Osteoblast (primary cell): Measurements from ENCODE around the gene ITSN2. TPM values are rescaled to one million over a fixed set of nuclear protein-coding genes. Genes with fewer than 3 reads are reported as not detected.

Source experiments
- DNase-seq: peaks from one replicate; pipeline ENCODE4 v3.0.0; 2011; ENCODE audit warnings: low spot score, mixed read lengths; ENCODE audit not compliant: insufficient read length; ENCODE audit errors: missing footprints
- H2AFZ ChIP-seq: 2 replicates; pipeline ENCODE4 v1.6.0; 2011; ENCODE audit warnings: mild to moderate bottlenecking, low read length
- H3K27ac ChIP-seq: 2 replicates; pipeline ENCODE4 v1.5.1; 2011; ENCODE audit warnings: mild to moderate bottlenecking, low read depth, low read length, moderate library complexity
- H3K27me3 ChIP-seq: 2 replicates; pipeline ENCODE4 v1.6.0; 2012; ENCODE audit warnings: mild to moderate bottlenecking, control low read depth, inconsistent platforms, low read length, moderate library complexity; ENCODE audit not compliant: insufficient read depth
- H3K36me3 ChIP-seq: 2 replicates; pipeline ENCODE4 v1.5.1; 2011; ENCODE audit warnings: mild to moderate bottlenecking, low read length, control low read depth, moderate library complexity; ENCODE audit not compliant: insufficient read depth
- H3K4me1 ChIP-seq: 2 replicates; pipeline ENCODE4 v1.5.1; 2011; ENCODE audit warnings: mild to moderate bottlenecking, low read length, control low read depth, moderate library complexity; ENCODE audit not compliant: insufficient read depth
- H3K4me2 ChIP-seq: 2 replicates; pipeline ENCODE4 v1.6.0; 2011; ENCODE audit warnings: mild to moderate bottlenecking, low read length; ENCODE audit not compliant: insufficient read depth
- H3K4me3 ChIP-seq: fragments of 200-600 bp; sonication (generic); 3 replicates; pipeline ENCODE4 v1.5.1; 2012; ENCODE audit warnings: mild to moderate bottlenecking, low read length, inconsistent platforms; ENCODE audit not compliant: insufficient read depth
- H3K79me2 ChIP-seq: 2 replicates; pipeline ENCODE4 v1.6.0; 2012; ENCODE audit warnings: mild to moderate bottlenecking, low read length, control low read depth, inconsistent platforms; ENCODE audit not compliant: insufficient read depth
- H3K9me3 ChIP-seq: 2 replicates; pipeline ENCODE4 v1.5.1; 2011; ENCODE audit warnings: low read depth, low read length, control low read depth
- H4K20me1 ChIP-seq: 2 replicates; pipeline ENCODE4 v1.6.0; 2012; ENCODE audit warnings: mild to moderate bottlenecking, low read length, control low read depth; ENCODE audit not compliant: insufficient read depth
- total RNA-seq: library from RNA; depleted of rRNA; stranded (reverse); fragments of >200 nt; gene quantifications from 2 replicates; pipeline ENCODE4 v1.2.3, GENCODE V29; 2012
- TF ChIP-seq, protein P1 (sequence below): IDR thresholded peaks from 2 replicates; pipeline ENCODE4 v1.5.1; 2011; ENCODE audit warnings: mild to moderate bottlenecking, low read depth, low read length, moderate library complexity; ENCODE audit errors: extremely low read depth

The ITSN2 gene
- total RNA-seq, 1 donor = 33.7 TPM

DNA sequence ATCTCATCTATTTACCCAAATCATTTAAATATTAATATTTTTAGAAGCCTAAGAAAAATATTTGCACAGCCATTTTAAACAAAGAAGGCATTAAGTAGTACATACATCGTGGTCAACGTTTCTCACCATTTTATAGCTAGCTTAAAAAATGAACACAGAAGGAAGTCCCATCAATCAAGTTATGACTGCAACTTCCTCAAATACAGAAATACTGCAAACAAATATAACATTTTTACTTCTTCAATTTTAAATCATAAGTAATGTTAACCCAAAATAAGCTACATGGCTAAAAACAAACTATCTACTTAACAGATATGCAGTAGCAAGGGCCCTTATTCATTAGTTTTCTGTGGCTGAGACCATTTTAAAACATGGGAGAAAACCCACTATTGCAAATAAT, 30.6 kb downstream of the ITSN2 start:
- H3K4me2 ChIP-seq = no peak overlapping the region
- peaks cover 4% of the 10 kb centered on the region for H3K4me1 ChIP-seq
- no peak overlapping the region for H3K27ac ChIP-seq
- no peak for DNase-seq
- no peak overlapping the region for H2AFZ ChIP-seq
- H3K27me3 ChIP-seq = no peaks in the 10 kb centered on the region
- H3K9me3 ChIP-seq = no peaks in the 10 kb centered on the region
- TF ChIP-seq, protein P1, sequence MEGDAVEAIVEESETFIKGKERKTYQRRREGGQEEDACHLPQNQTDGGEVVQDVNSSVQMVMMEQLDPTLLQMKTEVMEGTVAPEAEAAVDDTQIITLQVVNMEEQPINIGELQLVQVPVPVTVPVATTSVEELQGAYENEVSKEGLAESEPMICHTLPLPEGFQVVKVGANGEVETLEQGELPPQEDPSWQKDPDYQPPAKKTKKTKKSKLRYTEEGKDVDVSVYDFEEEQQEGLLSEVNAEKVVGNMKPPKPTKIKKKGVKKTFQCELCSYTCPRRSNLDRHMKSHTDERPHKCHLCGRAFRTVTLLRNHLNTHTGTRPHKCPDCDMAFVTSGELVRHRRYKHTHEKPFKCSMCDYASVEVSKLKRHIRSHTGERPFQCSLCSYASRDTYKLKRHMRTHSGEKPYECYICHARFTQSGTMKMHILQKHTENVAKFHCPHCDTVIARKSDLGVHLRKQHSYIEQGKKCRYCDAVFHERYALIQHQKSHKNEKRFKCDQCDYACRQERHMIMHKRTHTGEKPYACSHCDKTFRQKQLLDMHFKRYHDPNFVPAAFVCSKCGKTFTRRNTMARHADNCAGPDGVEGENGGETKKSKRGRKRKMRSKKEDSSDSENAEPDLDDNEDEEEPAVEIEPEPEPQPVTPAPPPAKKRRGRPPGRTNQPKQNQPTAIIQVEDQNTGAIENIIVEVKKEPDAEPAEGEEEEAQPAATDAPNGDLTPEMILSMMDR = no peak
- H3K79me2 ChIP-seq = peaks cover 31% of the 10 kb centered on the region
- H3K36me3 ChIP-seq = no peaks in the 10 kb centered on the region
- no peak overlapping the region for H3K4me3 ChIP-seq
- peaks cover 24% of the 10 kb centered on the region for H4K20me1 ChIP-seq

DNA sequence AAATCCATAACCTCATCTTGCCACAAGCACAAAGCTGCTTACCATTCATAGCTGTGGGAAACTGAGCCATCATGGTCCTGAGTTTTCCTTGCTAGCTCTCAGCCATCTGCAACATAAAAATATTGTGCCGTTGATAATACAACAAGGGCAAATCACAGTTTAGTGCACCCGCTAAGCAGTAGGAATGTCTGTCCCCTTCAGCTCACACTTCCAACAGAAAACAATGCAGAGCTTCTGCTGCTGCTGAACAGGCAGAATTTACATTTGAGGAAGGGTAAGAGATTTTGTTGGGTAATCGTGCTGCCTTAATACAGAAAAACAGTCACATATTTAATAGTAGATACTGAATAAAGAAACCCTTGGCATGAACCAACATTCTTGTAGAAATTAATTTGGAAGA, 32.3 kb downstream of the ITSN2 start:
- DNase-seq = no peak
- no peak overlapping the region for H3K4me3 ChIP-seq

GRCh38 chr2:24317491-24317920, 42.8 kb downstream of the ITSN2 start:
- TF ChIP-seq, protein P1 = no peak
- H3K27ac ChIP-seq = no peak overlapping the region
- H2AFZ ChIP-seq = no peak overlapping the region
- peaks cover 5% of the 10 kb centered on the region for H3K79me2 ChIP-seq
- peaks cover 19% of the 10 kb centered on the region for H4K20me1 ChIP-seq
- no peaks in the 10 kb centered on the region for H3K36me3 ChIP-seq
- H3K27me3 ChIP-seq = no peaks in the 10 kb centered on the region
- peaks cover 7% of the 10 kb centered on the region for H3K4me1 ChIP-seq
- DNase-seq = no peak
- H3K9me3 ChIP-seq = no peaks in the 10 kb centered on the region
- H3K4me2 ChIP-seq = no peak overlapping the region
- no peak overlapping the region for H3K4me3 ChIP-seq

More for the DNA sequence above, 32.3 kb downstream of the ITSN2 start:
- H3K9me3 ChIP-seq = no peaks in the 10 kb centered on the region
- H3K4me1 ChIP-seq = no peaks in the 10 kb centered on the region
- TF ChIP-seq, protein P1 = no peak
- H3K79me2 ChIP-seq = peaks cover 27% of the 10 kb centered on the region
- no peaks in the 10 kb centered on the region for H3K36me3 ChIP-seq
- no peak overlapping the region for H3K27ac ChIP-seq
- no peaks in the 10 kb centered on the region for H3K27me3 ChIP-seq
- no peak overlapping the region for H3K4me2 ChIP-seq
- peaks cover 19% of the 10 kb centered on the region for H4K20me1 ChIP-seq
- H2AFZ ChIP-seq = no peak overlapping the region

DNA sequence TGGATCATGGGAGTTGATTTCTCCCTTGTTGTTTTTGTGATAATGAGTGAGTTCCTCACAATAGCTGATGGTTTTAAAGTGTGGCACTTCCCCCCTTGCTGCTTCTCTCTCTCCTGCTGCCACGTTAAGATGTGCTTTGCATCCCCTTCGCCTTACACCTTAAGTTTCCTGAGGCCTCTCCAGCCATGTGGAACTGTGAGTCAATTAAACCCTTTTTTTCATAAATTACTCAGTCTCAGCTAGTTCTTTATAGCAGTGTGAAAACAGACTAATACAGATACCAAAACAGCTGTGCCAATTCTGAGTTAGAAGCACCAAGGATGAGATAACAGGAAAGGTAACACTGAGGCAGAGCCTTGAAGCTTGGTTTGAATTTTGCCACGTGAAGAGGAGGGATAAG, 44.7 kb downstream of the ITSN2 start:
- no peak for DNase-seq
- H3K4me3 ChIP-seq = no peak overlapping the region
- H3K79me2 ChIP-seq = peaks cover 5% of the 10 kb centered on the region
- H3K4me1 ChIP-seq = peaks cover 7% of the 10 kb centered on the region
- peaks cover 19% of the 10 kb centered on the region for H4K20me1 ChIP-seq
- peaks cover 4% of the 10 kb centered on the region for H3K36me3 ChIP-seq
- H3K27me3 ChIP-seq = no peaks in the 10 kb centered on the region
- H3K27ac ChIP-seq = no peak overlapping the region
- H3K9me3 ChIP-seq = no peaks in the 10 kb centered on the region
- TF ChIP-seq, protein P1 = no peak
- H2AFZ ChIP-seq = no peak overlapping the region
- no peak overlapping the region for H3K4me2 ChIP-seq
